Activated naive CD4-positive, alpha-beta T cell treated with anti-CD3 and anti-CD28 coated beads, Interleukin-2, amount 50 U/mL, for 24 hours (primary cell): ENCODE measurements around the gene IP6K1.
"Not testable (repeated sequence)": the region's sequence is repeated elsewhere in the genome, so short reads cannot be mapped to it uniquely, and the experiment has no call there.

Source experiments
- H3K27ac Mint-ChIP-seq: one replicate; pipeline ENCODE4 v1.8.0; 2021; ENCODE audit warnings: mild to moderate bottlenecking, mixed read lengths
- H3K27me3 Mint-ChIP-seq: one replicate; pipeline ENCODE4 v1.8.0; 2021; ENCODE audit warnings: mixed read lengths
- H3K36me3 Mint-ChIP-seq: one replicate; pipeline ENCODE4 v1.8.0; 2021; ENCODE audit warnings: mixed read lengths
- H3K4me1 Mint-ChIP-seq: one replicate; pipeline ENCODE4 v1.8.0; 2021; ENCODE audit warnings: mixed read lengths
- H3K4me3 Mint-ChIP-seq: one replicate; pipeline ENCODE4 v1.8.0; 2021; ENCODE audit warnings: mild to moderate bottlenecking, mixed read lengths
- H3K9me3 Mint-ChIP-seq: one replicate; pipeline ENCODE4 v1.8.0; 2021; ENCODE audit warnings: mixed read lengths

IP6K1 gene

DNA sequence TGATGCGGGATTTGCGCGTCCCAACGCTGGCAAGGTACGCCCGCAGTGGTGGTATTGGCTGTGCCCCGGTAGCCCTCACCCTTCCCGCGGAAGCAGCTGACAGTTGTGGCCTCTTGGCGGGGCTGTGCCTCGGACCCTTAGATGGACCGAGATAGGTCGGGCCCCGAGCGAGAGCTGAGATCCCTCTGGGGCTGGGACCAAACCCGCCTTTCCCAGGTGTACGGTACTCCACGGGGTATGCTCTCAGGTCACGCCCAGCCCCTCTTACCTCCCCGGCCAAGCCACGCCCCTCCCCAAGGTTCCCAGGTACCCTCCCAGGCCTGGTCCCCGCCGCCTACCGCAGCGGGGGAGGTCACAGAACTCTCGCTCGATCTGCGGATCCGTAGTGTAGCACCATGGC, 100.0 kb downstream of the IP6K1 start:
- not testable (repeated sequence) for H3K27me3 Mint-ChIP-seq, H3K36me3 Mint-ChIP-seq, H3K9me3 Mint-ChIP-seq, H3K27ac Mint-ChIP-seq
- Mint-ChIP-seq H3K4me3 (peak overlapping the region; percentile 60), H3K4me1 (peaks cover 32% of the 10 kb centered on the region)

DNA sequence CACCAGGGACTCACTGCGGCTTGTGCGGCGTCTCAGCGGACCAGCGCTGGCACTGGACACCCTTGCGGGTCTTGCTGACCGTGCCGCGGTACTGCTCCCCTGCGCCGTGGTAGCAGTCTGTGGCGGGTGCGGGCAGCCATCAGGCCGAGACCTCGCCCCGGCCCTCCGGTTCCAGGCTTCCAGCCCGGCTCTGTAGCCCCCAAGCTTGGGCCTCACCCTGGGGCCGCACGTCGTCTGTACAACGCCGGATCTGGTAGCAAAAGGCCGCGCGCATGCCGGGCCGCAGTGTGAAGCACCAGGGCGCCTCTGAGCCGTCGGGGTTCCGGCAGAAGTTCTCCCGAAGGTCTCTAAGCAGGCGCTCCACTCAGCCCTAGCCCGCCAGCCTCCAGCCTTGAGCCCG, 100.5 kb downstream of the IP6K1 start:
- not testable (repeated sequence) for H3K36me3 Mint-ChIP-seq, H3K9me3 Mint-ChIP-seq, H3K4me3 Mint-ChIP-seq, H3K27ac Mint-ChIP-seq, H3K27me3 Mint-ChIP-seq
- peaks cover 28% of the 10 kb centered on the region for H3K4me1 Mint-ChIP-seq

DNA sequence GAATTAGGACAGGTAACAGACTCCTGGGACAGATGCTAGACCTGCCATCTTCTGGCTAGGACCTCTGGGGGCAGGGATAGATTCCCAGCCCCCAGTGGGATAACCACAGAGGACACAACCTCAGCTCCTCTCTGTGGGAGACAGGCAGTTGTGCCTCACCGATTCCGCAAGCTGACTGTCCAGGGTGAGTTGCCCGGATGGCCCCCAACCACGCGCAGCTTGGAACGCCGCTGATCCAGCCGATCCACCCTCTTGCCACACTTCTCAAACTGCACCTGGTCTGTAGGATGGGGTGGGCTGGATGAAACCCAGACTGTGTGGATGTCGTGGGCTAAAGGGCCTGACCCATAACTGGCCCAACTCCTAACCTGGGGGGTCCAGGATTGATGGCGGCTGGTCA, 101.2 kb downstream of the IP6K1 start:
- H3K9me3 Mint-ChIP-seq, H3K36me3 Mint-ChIP-seq, H3K27ac Mint-ChIP-seq, H3K27me3 Mint-ChIP-seq: not testable (repeated sequence)
- peaks cover 20% of the 10 kb centered on the region for H3K4me1 Mint-ChIP-seq
- H3K4me3 Mint-ChIP-seq = peak overlapping the region; percentile 52

DNA sequence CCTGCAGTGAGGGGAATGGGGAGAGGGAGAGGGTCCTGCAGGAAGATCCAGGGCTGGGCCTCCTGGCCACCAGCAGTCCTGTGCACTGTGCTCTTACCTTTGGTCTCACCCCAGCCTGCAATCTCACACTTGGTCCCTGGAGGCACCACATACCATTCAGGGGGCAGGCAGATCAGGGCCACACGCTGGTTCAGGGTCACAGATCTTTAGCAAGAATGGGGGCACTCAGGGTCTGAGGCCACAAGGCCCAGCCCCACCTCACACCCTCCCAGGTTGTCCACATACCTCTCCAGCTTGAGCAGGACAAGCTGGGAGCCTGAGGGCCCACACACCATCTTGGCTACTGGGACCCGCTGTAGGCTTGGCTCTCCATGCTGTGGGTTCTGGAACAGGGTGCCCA, 101.9 kb downstream of the IP6K1 start:
- peaks cover 15% of the 10 kb centered on the region for H3K4me1 Mint-ChIP-seq
- H3K27ac Mint-ChIP-seq, H3K4me3 Mint-ChIP-seq, H3K9me3 Mint-ChIP-seq, H3K36me3 Mint-ChIP-seq, H3K27me3 Mint-ChIP-seq: not testable (repeated sequence)

DNA sequence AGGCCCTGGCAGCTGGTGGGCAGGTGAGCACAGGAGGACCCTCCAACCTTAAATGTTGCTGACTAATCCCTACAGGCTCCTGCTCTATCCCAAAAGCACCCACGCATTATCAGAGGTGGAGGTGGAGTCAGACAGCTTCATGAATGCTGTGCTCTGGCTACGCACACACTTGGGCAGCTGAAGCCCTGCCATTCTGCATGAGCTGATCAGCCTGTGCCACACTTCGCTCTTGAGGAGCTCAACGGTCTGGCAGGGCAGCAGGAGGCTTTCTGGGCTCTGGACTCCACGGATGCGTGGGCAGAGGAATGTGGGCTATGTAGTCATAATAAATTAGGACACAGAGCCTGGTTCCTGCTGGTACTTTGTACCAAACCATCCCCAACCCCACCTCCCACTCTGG, 103.2 kb downstream of the IP6K1 start:
- H3K4me1 Mint-ChIP-seq = peaks cover 11% of the 10 kb centered on the region

DNA sequence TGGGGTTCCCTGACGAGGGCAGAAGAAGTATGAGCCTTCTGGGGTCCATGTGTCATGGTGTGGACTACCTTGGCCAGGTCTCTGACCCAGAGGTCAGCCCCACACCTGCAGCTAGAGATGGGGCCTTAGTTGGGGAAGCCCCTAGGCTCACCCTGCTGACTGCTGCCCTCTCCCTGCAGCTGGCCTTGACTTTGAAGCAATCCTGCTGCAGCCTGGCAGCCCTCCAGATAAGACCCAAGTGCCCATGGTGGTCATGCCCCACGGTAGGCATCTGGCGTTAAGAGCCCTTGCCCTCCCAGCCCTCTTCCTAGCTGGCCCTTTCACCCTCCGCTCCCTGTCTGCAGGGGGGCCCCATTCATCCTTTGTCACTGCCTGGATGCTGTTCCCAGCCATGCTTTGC, 104.8 kb downstream of the IP6K1 start:
- Mint-ChIP-seq H3K9me3 (no peaks in the 10 kb centered on the region), H3K27me3 (no peaks in the 10 kb centered on the region), H3K36me3 (peaks cover 8% of the 10 kb centered on the region), H3K4me3 (no peak overlapping the region), H3K27ac (no peak overlapping the region), H3K4me1 (peaks cover 13% of the 10 kb centered on the region)

More for the DNA sequence above, 103.2 kb downstream of the IP6K1 start:
- Mint-ChIP-seq H3K4me3 (no peak overlapping the region), H3K27me3 (no peaks in the 10 kb centered on the region), H3K36me3 (peaks cover 7% of the 10 kb centered on the region), H3K9me3 (no peaks in the 10 kb centered on the region), H3K27ac (no peak overlapping the region)

DNA sequence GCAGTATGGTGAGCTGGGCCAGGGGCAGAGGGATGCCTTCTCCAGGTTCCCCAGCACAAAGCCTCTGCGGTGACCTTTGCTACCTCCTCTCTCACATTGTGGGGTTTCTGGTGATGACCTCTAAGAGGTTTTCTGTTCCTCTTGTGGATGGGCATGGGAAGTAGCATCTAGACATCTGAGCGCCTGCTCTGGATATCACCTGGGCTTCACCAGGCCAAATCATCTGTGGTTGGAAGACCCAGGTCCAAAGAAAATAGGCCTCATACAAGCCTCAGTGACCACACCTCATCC, 105.2 kb downstream of the IP6K1 start:
- Mint-ChIP-seq H3K4me3 (no peak overlapping the region), H3K36me3 (peaks cover 9% of the 10 kb centered on the region), H3K27me3 (no peaks in the 10 kb centered on the region), H3K27ac (no peak overlapping the region), H3K9me3 (no peaks in the 10 kb centered on the region), H3K4me1 (peaks cover 15% of the 10 kb centered on the region)

DNA sequence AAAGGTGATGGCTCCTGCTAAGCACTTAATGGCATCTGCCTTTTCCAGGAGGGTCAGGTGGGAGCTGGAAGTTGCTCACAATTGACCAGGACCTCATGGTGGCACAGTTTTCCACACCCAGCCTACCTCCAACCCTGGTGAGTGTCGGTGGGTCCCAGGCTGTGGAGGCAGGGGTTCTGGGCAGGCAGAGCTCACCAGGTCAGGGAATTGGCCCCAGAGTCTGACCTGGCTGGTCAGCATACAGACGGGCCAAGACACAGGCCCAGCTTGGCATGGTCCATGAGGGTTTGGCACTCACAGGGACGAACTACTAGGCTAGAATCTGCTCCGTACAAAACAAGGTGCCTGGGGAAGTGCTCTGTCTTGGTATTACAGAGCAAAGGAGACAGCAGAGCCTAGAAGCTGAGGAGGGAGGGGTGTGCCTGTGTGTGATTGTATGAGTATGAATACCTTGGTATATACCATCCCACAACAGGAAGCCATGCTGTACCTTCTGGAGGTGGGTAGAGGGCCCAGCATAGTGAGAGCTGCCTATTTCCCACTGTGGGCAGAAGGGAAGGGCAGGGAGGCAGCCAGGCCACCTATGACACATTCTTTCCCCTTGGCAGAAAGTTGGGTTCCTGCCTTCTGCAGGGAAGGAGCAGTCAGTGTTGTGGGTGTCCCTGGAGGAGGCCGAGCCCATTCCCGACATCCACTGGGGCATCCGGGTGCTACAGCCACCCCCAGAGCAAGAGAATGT, 105.7 kb downstream of the IP6K1 start:
- H3K27me3 Mint-ChIP-seq = no peaks in the 10 kb centered on the region
- peaks cover 10% of the 10 kb centered on the region for H3K36me3 Mint-ChIP-seq
- no peak overlapping the region for H3K27ac Mint-ChIP-seq
- H3K9me3 Mint-ChIP-seq = no peaks in the 10 kb centered on the region
- H3K4me3 Mint-ChIP-seq = no peak overlapping the region
- peaks cover 20% of the 10 kb centered on the region for H3K4me1 Mint-ChIP-seq

DNA sequence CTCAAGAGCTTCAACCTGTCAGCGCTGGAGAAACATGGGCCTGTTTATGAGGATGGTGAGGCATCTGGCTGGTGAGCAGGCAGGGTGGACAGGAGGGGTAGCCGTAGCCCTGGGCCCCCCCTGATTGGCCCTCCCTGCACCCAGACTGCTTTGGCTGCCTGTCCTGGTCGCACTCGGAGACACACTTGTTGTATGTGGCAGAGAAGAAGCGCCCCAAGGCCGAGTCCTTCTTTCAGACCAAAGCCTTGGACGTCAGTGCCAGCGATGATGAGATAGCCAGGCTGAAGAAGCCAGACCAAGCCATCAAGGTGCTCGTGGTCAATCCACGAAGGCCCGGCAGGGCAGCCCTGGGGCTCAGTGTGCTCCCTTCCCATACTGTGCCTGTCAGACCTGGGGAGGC, 110.4 kb downstream of the IP6K1 start:
- H3K27me3 Mint-ChIP-seq = no peaks in the 10 kb centered on the region
- H3K4me3 Mint-ChIP-seq = peak overlapping the region; percentile 23
- H3K36me3 Mint-ChIP-seq = peaks cover 10% of the 10 kb centered on the region
- no peaks in the 10 kb centered on the region for H3K9me3 Mint-ChIP-seq
- H3K27ac Mint-ChIP-seq = no peak overlapping the region
- peaks cover 38% of the 10 kb centered on the region for H3K4me1 Mint-ChIP-seq

DNA sequence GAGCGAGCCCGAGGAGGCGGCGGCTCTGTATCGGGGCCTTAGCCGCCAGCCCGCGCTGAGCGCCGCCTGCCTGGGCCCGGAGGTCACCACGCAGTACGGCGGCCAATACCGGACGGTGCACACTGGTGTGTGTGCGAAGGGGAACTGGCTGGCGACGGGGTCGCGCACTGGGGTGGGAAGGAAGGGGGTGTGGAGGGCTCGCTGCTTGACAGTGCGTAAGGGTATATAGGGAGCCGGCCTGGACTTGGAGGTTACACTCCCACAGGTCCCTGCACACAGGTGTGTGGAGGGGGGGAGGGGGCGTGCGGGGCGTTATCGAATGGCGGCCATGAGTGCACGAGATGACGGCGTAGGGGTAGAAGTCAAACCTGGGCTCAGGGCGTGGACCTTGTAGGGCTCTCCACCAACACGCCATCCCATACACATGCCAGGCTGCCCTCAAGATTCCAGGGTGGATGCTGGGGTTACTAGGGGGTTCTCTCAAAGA, 111.8 kb downstream of the IP6K1 start:
- Mint-ChIP-seq H3K4me3 (peak overlapping the region; percentile 89), H3K36me3 (peaks cover 4% of the 10 kb centered on the region), H3K27ac (no peak overlapping the region), H3K9me3 (no peaks in the 10 kb centered on the region), H3K4me1 (peaks cover 38% of the 10 kb centered on the region), H3K27me3 (no peaks in the 10 kb centered on the region)
